ENCODE measurements around the gene SLFN11.
"Not testable (repeated sequence)": the region's sequence is repeated elsewhere in the genome, so short reads cannot be mapped to it uniquely, and the experiment has no call there.

SLFN11 gene

GRCh38 chr17:35350493-35350892 is 22.9 kb downstream of the SLFN11 start:
- no peak for DNase-seq

- no peak for DNase-seq
Measured at GRCh38 chr17:35345926-35346771, 27.3 kb downstream of the SLFN11 start.

GRCh38 chr17:35345445-35345925 is 27.9 kb downstream of the SLFN11 start:
- DNase-seq = no peak

- no peak for DNase-seq
Measured at GRCh38 chr17:35344262-35344661, 29.2 kb downstream of the SLFN11 start.

GRCh38 chr17:35342276-35342675 is 31.1 kb downstream of the SLFN11 start:
- no peak for DNase-seq

- DNase-seq = no peak
Measured at GRCh38 chr17:35341411-35341992, 31.9 kb downstream of the SLFN11 start.

GRCh38 chr17:35338230-35338629 is 35.2 kb downstream of the SLFN11 start:
- no peak for DNase-seq

GRCh38 chr17:35337364-35337763 is 36.1 kb downstream of the SLFN11 start:
- DNase-seq = no peak

GRCh38 chr17:35333578-35333977 is 39.8 kb downstream of the SLFN11 start:
- not testable (repeated sequence) for DNase-seq

- no peak for DNase-seq
Measured at GRCh38 chr17:35322749-35323148, 50.7 kb downstream of the SLFN11 start.

GRCh38 chr17:35315971-35316370 is 57.5 kb downstream of the SLFN11 start:
- DNase-seq = no peak

- no peak for DNase-seq
Measured at GRCh38 chr17:35315283-35315682, 58.1 kb downstream of the SLFN11 start.

GRCh38 chr17:35314415-35315216 is 58.8 kb downstream of the SLFN11 start:
- no peak for DNase-seq

GRCh38 chr17:35313875-35314409 is 59.5 kb downstream of the SLFN11 start:
- DNase-seq = no peak

- no peak for DNase-seq
Measured at GRCh38 chr17:35312790-35313711, 60.4 kb downstream of the SLFN11 start.

- DNase-seq = no peak
Measured at GRCh38 chr17:35312346-35312745, 61.1 kb downstream of the SLFN11 start.

GRCh38 chr17:35309345-35309744 is 64.1 kb downstream of the SLFN11 start:
- DNase-seq = not testable (repeated sequence)

All from cerebellar nuclear complex (tissue), 1 donor.